MM.1S (cell line): Measurements from ENCODE around the gene BBS12.

Experiments used
- EZH2 ChIP-seq: fragments of 300-600 bp; sonication (generic); optimal IDR thresholded peaks from 2 replicates; pipeline ENCODE3; 2017; ENCODE audit warnings: low read depth, mild to moderate bottlenecking, antibody characterized with exemption, low read length, mixed read lengths
- TF ChIP-seq, protein P1 (sequence below): fragments of 300-600 bp; sonication (generic); IDR thresholded peaks from 2 replicates; pipeline ENCODE4 v1.5.1; 2016; ENCODE audit warnings: antibody characterized with exemption, low read length, mixed read lengths

DNA sequence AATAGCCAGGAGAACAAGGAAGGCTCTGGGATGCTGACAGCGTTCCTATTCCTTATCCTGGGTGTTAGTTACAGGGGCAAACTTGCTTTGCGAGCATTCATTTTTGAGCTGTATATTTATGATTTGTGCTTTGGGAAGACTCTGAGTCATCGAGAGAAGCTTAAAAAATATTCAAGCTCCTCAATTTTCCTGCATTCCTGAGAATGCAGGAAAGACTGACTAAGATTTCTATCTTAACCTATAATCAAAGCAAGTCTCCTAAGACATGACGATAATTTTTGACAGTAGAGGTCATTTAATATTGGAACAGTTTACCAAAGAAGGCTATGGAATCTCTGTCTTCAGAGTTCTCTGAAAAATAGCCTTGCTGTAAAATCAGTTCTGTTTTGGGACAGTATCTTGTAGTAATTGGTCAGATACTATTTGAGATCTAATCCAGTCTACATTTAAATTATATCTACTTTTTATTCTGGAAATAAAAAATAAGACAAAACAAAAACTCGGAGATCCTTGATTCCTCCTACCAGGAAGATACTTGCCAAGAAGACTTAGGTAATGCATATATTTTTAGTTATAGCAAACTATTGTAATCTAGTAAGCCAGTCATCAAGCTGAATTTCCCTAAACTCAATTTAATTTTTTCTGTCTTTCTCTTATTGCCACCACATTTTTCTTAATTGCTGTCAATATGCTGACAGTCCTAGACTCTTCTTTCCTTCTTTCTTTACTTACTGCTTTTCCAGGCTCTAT is 31.7 kb downstream of the BBS12 start:
- no peak for TF ChIP-seq EZH2
- TF ChIP-seq, protein P1, sequence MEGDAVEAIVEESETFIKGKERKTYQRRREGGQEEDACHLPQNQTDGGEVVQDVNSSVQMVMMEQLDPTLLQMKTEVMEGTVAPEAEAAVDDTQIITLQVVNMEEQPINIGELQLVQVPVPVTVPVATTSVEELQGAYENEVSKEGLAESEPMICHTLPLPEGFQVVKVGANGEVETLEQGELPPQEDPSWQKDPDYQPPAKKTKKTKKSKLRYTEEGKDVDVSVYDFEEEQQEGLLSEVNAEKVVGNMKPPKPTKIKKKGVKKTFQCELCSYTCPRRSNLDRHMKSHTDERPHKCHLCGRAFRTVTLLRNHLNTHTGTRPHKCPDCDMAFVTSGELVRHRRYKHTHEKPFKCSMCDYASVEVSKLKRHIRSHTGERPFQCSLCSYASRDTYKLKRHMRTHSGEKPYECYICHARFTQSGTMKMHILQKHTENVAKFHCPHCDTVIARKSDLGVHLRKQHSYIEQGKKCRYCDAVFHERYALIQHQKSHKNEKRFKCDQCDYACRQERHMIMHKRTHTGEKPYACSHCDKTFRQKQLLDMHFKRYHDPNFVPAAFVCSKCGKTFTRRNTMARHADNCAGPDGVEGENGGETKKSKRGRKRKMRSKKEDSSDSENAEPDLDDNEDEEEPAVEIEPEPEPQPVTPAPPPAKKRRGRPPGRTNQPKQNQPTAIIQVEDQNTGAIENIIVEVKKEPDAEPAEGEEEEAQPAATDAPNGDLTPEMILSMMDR, result no peak
